GM18526 (cell line): ENCODE results near the gene NEDD4L.

Source experiments
- POLR2A ChIP-seq: IDR thresholded peaks from 3 replicates; pipeline ENCODE4 v1.6.1; 2011; ENCODE audit not compliant: insufficient read length; ENCODE audit errors: extremely low read depth

The NEDD4L gene

DNA sequence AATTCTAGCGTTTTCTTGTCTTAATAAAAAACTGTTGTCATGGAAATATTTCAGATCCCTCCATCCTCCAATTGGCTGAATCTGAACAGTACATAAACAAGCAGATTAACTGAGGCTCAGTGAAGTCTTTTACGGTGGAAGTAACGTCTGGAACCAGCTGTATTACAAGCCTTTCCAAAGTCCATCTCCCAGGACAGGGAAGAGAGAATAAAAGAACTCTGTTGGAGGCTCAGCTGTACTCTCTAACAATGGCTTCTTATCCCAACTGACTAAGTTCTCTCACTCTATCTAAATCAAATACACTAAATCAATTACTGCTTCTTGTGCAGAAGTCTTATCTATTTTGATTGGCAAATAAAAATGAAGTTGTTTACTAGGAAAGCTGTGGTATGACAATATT, 19.9 kb upstream of the NEDD4L start:
- TF ChIP-seq POLR2A, result no peak

DNA sequence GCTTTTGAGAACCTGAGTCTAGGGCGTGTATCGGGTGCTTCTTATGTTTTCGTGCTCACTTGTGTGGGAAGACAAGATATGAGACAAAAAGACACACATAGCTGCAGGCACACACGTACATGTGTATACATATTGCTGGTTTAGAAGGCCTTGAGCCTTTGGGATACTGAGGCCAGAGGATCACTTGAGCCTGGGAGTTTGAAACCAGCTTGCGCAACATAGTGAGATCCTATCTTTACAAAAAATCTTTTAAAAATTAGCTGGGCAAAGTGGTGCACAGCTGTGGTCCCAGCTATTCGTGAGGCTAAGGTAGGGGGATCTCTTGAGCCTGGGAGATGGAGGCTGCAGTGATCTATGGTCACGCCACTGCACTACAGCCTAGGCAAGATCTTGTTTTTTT, 18.8 kb upstream of the NEDD4L start:
- TF ChIP-seq POLR2A, result no peak

DNA sequence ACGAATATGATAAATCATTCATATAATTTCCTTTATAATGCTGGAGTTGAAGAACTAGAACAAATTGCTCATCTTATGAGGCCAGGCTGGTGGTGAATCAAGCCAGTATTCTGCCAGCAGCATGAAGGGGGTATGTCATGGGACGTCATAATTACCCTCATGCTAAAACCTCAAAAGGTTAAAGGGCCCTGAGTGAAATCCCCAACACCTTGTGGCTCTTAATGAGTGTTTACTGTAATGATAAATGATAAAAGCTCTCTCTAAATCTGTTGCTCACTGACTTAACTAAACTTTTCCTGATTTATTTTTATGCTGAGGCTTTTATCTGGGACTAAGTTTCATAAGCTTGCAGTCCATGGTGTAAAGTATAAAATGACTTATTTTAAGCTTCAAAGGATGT, 18.3 kb upstream of the NEDD4L start:
- no peak for TF ChIP-seq POLR2A

DNA sequence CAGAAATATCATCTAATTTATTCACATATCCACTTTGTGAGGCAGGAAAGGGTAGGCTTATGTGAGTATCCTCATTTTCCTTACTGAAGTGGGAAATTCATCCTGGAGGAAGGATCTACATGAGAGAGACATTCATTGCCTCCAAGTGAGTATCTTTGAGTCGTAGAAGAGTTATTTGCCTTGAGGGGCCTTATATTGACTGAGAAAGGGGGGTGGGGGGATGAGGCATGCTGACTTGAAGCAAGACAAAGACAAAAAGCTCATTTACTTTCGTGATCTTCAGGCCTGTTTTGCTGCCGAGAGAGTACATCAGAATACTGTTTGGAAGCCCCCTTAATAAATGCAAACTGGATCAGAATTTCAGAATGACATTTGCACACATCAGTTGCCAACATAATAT, 17.6 kb upstream of the NEDD4L start:
- TF ChIP-seq POLR2A, result no peak

DNA sequence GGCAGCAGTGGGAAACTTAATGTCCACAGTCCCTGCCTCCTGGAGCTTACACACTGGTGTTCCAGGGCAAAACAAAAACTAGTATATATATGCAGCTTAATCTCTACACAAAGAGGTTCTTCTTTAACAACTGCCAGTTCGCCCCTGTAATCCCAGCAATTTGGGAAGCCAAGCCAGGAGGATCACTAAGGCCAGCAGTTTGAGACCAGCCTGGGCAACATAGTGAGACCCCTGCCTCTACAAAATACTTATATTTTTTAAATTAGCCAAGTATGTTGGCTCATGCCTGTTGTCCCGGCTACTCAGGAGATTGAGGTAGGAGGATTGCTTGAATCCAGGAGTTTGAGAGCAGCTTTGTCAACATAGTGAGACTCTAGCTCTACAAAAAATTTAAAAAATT, 17.2 kb upstream of the NEDD4L start:
- TF ChIP-seq POLR2A, result no peak

DNA sequence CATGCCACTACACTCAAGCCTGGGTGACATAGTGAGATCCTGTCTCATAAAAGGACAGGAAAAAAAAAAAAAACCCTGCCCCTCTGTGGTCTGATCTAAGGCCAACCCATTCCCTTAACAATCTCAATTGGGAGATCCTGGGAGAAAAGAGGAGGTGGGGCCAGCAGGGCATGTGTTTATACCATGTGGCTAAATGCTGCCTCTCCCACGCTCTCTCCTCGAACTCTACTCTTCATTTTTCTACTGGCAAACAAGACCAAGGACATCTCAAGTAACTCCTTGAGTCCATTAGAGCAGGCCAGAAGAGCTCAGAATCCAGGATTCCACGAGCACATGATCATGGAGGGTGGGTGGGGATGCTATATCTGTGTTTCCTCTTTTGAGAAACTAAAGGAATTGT, 16.7 kb upstream of the NEDD4L start:
- no peak for TF ChIP-seq POLR2A

DNA sequence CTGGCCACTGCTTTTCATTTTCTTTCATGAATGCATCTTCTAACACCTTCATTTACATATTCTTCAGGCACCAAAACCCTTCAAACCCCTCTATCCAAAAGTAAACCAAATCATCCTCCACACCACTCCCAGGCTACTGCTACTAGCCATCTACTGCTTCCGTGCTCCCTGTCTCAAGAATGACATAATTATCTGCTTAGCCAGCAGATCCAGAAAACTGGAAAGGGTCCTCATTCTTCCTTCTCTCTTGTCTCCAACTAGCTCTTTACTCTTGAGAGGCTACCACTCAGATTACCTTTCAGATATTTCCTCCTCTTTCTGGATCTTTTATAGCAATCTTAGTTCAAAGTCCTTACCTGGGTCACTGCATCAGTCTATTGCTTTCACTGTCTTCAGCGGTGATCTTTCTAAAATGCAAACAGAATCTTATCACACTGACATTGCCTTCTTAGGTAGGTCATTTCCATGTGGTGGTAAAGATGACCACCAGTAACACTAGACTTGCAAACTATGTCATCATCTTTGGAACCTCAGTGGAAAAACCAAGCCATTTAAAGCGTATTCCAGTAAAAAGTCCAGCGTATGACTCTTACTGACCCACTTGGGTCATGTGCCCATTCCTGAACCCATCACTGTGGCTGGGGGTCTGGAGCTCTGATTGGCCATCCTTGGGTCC, 15.8 kb upstream of the NEDD4L start:
- no peak for TF ChIP-seq POLR2A

DNA sequence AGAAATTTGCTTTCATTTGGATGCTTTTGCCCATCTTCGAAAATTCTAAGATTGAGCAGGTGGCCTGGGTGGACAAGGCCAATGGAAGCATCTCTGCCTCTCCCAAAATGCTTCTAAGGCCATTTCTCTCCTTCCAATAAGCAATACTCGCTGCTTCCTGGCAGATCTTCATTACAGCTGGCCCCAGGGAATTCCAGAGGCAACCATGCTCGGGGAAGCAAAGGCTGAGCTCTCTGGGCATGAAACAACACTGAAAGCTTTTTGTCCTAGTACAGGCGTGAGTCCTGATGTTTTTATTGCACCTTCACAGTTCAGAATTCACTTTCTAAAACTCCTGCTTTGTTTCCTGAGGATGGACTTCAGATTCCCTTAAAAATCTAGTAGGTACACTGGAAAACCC, 11.8 kb upstream of the NEDD4L start:
- no peak for TF ChIP-seq POLR2A

DNA sequence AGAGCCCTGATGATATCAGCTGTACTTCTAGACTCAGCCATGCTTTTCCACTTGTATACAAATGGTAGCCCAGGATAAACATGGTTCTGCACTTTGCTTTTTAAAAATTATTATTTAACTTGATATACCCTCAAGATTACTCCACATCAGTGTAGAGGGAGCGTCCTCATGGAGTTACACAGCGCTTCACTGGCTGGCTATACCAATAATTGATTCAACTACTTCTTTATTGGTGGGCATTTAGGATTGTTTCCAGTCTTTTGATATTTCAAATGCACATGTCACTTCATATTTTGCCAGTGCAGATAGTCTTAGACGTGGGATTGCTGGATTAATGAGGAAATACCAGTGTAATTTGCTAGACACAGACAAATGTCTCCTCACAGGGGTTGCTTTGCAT, 10.8 kb upstream of the NEDD4L start:
- TF ChIP-seq POLR2A, result no peak

DNA sequence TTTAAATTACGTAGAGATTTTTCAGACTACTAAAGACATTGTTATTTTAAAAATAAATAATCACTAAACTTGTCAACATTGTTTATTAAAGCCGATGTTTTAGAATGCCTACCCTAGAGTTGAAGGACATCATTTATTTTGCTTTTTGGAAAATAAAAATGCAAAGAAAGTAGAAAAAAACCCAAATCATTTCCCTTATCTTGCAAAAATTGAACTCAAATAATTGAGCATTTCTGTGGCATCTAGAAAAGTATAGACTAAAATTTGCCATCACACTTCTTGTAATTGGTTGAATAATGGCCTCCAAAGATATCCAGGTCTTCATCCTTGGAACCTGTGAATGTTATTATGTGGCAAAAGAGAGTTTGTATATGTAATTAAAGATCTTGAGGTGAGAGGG, 9.7 kb upstream of the NEDD4L start:
- no peak for TF ChIP-seq POLR2A

DNA sequence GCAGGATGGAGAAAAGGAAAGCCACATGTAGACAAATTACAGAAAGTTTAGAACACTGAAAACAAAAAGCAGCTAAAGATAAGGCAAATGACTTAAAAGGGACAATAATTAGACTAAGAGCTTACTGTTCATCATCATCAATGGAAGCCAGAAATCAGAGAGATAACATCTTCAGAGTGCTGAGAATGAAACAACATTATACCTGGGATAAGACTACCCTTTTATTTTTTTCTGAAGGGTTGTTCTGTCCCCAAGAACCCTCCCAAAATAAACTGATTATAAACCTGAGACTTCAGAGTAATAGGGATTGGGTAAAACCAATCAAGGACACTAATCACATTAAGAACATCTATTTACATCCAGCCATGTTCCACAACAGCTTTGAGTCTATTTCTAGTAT, 6.9 kb upstream of the NEDD4L start:
- TF ChIP-seq POLR2A, result no peak

DNA sequence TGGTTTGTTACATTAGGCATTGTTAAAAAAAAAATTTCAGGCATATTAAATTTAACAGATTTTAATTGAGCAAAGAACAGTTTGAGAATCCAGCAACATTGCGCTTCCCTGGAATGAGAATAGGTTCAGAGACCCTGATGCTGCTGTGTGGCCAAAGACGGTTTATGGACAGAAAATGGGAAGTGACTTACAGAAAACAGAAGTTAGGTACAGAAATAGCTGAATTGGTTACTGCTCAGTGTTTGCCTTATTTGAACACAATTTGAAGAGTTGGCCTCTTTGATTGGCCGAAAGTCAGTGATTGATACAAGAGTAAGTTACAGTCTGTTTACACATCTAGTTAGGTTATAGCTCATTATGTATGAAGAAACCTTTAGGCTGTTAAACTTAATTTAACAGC, 6.0 kb upstream of the NEDD4L start:
- no peak for TF ChIP-seq POLR2A

DNA sequence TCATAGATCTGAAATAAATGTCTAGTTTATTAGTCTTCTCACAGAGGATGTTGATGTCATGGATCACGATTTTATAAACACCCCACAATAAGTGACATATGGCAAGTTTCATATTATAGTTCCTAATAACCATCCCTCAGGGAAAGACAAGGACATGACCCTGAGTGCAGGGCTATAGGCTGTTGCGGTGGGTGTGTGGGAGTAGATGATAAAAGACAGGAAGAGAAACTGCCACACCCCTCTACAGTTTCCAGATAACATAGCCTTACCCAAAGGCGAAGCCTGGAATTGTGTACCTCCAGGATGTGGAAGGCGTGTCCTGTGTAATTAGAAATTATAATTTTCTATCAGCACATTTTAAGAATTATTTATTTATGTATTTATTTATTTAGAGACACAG, 2.4 kb upstream of the NEDD4L start:
- TF ChIP-seq POLR2A, result no peak

DNA sequence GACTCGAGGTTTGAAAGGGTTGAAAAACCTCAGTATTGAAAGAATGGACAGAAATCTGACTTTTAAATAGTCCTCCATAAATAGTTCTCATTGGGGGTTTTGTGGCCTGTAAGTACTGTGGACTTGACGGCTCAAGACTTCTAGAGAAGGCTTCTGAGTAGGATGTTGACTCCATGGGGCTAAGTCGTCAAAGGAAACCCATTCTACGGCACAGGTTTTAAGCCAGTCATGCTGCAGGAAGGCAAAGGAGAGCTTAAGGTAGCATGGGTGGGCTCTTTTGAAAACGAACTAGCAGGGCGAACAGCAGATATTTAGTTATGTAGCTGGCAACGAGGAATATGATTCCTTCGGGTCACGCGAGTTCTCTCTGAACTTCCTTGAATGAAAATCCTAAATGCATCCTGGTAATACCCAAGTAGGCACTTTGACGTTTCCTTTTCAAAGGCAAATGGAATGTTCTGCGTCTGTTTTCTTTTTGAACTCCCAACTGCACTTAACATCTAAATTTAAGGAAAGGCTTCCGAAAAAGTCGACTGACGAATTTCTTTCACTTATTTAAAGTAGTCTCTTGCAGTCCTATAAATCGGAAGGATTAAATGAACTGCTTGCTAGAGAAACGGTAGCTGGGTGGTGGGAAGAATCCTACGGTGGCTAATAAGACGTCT, 1.1 kb upstream of the NEDD4L start:
- TF ChIP-seq POLR2A, result no peak

DNA sequence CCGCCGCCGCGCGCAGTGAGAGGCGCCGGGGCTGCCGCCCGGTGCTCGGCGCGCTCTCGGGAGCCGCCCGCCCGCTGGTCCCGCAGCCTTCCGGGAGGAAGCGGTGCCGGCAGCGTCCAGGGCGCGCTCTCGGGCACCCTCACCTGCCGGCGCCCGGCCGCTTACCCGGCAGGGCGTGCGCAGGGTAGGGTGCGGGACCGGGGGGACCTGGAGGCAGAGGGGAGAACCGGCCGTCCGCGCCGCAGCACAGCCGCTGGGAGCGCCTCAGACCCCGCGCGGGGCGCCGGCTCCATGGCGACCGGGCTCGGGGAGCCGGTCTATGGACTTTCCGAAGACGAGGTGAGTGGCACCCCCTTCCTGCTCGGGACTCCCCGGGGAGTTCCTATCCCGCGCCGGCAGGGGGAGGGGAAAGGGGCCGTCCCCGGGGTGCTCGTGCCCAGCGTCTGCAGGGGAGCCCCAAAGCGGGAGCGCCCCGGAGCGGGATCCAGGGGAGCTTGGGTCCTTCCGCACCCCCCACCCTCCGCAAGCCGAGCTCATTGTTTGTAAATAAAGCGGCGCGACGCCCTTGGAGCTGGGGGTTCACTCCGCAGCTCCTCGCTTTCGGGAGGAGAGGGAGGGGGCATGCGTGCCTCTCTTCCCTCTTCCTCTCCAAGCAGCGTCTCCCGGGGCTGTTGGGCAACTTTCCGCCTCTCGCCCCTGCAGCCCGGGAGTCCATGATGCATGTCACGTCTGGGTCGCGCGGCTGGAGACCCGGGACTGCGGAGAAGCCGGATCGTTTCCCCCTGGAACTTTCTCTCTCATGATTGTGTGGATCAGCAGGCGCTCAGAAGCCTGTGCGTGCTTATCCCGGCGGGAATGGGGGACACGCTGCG, 580 bp downstream of the NEDD4L start:
- no peak for TF ChIP-seq POLR2A
